Nephron progenitor cell (in vitro differentiated cells): ENCODE results near the gene PTPRZ1.

Experiments
- DNase-seq: peaks from one replicate; pipeline ENCODE4 v3.0.0; 2021
- H3K27ac Mint-ChIP-seq: 2 replicates; pipeline ENCODE4 v1.8.0; 2021; ENCODE audit warnings: mild to moderate bottlenecking, moderate library complexity, mixed read lengths
- H3K27me3 Mint-ChIP-seq: 2 replicates; pipeline ENCODE4 v1.8.0; 2021; ENCODE audit warnings: mild to moderate bottlenecking, low read depth, mixed read lengths; ENCODE audit not compliant: poor library complexity
- H3K36me3 Mint-ChIP-seq: 2 replicates; pipeline ENCODE4 v1.8.0; 2021; ENCODE audit warnings: low read depth, mixed read lengths
- H3K4me1 Mint-ChIP-seq: 2 replicates; pipeline ENCODE4 v1.8.0; 2021; ENCODE audit warnings: mixed read lengths
- H3K4me3 Mint-ChIP-seq: 2 replicates; pipeline ENCODE4 v1.8.0; 2021; ENCODE audit warnings: mild to moderate bottlenecking, moderate library complexity, mixed read lengths
- H3K9me3 Mint-ChIP-seq: 2 replicates; pipeline ENCODE4 v1.8.0; 2021; ENCODE audit warnings: mild to moderate bottlenecking, moderate library complexity, mixed read lengths
- TF ChIP-seq, protein P1 (sequence below): fragments of 200-600 bp; sonication (generic); IDR thresholded peaks from 2 replicates; pipeline ENCODE4 v1.5.0; 2021; ENCODE audit warnings: antibody characterized with exemption

The PTPRZ1 gene

DNA sequence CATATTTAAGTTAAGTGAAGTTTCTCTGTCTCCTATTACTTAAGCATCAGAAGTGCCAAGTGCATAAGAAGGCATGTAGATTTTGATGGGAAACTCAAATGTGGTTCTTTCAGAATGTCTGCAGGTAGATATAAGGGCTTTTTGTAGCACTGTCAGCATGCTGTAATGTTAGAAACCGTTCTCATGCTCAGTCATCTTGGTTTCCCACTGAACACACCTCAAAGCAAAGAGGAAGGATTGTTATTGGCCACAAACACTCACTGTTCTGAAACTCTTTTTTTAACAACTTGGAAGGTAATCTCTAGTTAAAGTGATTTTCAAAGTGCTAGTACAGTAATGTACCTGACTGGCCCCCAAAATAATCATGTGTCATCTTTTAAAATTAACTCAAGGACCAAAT lies 145.1 kb downstream of the PTPRZ1 start:
- Mint-ChIP-seq H3K27ac (no peak overlapping the region), H3K27me3 (no peaks in the 10 kb centered on the region), H3K9me3 (no peaks in the 10 kb centered on the region), H3K4me3 (no peak overlapping the region), H3K4me1 (no peaks in the 10 kb centered on the region), H3K36me3 (no peaks in the 10 kb centered on the region)
- TF ChIP-seq, protein P1, sequence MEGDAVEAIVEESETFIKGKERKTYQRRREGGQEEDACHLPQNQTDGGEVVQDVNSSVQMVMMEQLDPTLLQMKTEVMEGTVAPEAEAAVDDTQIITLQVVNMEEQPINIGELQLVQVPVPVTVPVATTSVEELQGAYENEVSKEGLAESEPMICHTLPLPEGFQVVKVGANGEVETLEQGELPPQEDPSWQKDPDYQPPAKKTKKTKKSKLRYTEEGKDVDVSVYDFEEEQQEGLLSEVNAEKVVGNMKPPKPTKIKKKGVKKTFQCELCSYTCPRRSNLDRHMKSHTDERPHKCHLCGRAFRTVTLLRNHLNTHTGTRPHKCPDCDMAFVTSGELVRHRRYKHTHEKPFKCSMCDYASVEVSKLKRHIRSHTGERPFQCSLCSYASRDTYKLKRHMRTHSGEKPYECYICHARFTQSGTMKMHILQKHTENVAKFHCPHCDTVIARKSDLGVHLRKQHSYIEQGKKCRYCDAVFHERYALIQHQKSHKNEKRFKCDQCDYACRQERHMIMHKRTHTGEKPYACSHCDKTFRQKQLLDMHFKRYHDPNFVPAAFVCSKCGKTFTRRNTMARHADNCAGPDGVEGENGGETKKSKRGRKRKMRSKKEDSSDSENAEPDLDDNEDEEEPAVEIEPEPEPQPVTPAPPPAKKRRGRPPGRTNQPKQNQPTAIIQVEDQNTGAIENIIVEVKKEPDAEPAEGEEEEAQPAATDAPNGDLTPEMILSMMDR: no peak
- no peak for DNase-seq

DNA sequence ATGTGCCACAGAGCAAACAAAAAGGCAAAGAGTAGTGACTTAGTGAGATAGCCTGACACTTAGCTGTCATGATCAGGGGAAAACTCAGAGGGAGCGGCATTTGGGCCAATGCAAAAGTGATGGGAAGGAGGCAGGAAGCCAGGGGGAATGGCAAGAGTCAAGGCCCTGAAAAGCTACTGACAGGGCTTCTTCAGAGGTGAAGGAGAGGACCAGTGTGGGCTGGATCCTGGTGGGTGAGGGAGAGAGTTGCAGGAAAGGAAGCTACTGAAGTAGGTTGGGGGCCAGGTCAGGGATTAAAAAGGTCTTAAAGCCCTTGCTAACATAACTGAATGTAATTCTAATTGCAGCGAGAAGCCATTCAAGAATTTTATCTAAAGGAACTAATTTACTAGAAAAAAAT lies 154.1 kb downstream of the PTPRZ1 start:
- no peaks in the 10 kb centered on the region for H3K9me3 Mint-ChIP-seq
- TF ChIP-seq, protein P1: no peak

DNA sequence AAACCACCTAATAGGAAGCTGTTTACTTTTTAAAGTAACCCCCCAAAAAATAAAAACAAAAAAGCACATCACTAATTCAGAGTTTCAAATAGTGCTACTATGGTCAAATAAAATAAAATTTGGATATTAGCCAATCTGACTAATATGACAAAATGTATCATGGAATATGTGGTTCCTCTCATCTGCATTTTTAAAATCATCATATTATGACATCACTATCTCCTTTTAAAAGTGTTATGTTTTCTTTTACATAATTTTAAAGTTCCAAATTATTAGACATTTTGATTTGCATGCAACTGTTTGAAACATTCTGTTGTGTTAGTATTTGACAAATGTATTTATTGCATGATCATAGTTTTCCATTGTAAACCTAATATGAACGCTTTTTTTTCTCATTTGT lies 160.7 kb downstream of the PTPRZ1 start:
- H3K27ac Mint-ChIP-seq: no peak overlapping the region
- H3K36me3 Mint-ChIP-seq: no peaks in the 10 kb centered on the region
- H3K9me3 Mint-ChIP-seq: no peaks in the 10 kb centered on the region
- H3K4me3 Mint-ChIP-seq: no peak overlapping the region
- no peaks in the 10 kb centered on the region for H3K27me3 Mint-ChIP-seq
- DNase-seq: no peak
- TF ChIP-seq, protein P1: no peak
- no peaks in the 10 kb centered on the region for H3K4me1 Mint-ChIP-seq

More for the DNA sequence above, 154.1 kb downstream of the PTPRZ1 start:
- DNase-seq: no peak
- Mint-ChIP-seq H3K4me3 (no peak overlapping the region), H3K27ac (no peak overlapping the region), H3K27me3 (no peaks in the 10 kb centered on the region), H3K36me3 (no peaks in the 10 kb centered on the region), H3K4me1 (no peaks in the 10 kb centered on the region)

DNA sequence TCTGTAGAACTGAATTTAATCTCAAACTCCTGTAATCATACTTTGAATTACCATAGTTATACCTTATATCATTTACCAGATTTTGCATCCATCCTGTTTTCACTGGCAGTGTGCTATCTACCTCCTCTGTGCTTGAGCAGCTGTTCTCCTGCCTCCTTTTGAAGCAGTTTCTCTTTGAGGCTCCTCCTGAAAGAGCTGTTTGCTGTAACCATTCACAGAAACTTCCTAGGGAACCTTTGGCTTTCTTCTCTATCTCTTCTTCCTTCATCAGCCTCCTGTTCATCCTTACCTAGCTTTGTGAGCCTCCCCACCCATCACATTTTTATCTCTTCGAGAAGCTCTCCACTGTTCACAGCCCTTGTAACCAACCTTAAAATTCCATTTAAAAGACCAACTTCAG lies 162.9 kb downstream of the PTPRZ1 start:
- H3K27me3 Mint-ChIP-seq: no peaks in the 10 kb centered on the region
- no peak for DNase-seq
- no peaks in the 10 kb centered on the region for H3K9me3 Mint-ChIP-seq
- no peaks in the 10 kb centered on the region for H3K36me3 Mint-ChIP-seq
- H3K4me3 Mint-ChIP-seq: no peak overlapping the region
- TF ChIP-seq, protein P1: no peak
- no peaks in the 10 kb centered on the region for H3K4me1 Mint-ChIP-seq
- no peak overlapping the region for H3K27ac Mint-ChIP-seq

GRCh38 chr7:122038134-122038533 lies 165.2 kb downstream of the PTPRZ1 start:
- TF ChIP-seq, protein P1: no peak
- no peaks in the 10 kb centered on the region for H3K9me3 Mint-ChIP-seq
- H3K4me1 Mint-ChIP-seq: no peaks in the 10 kb centered on the region
- peaks cover 3% of the 10 kb centered on the region for H3K27me3 Mint-ChIP-seq
- H3K36me3 Mint-ChIP-seq: no peaks in the 10 kb centered on the region
- no peak overlapping the region for H3K27ac Mint-ChIP-seq
- H3K4me3 Mint-ChIP-seq: no peak overlapping the region
- DNase-seq: no peak

GRCh38 chr7:122038904-122039303 lies 165.9 kb downstream of the PTPRZ1 start:
- DNase-seq: no peak
- Mint-ChIP-seq H3K4me3 (no peak overlapping the region), H3K27ac (no peak overlapping the region), H3K9me3 (no peaks in the 10 kb centered on the region), H3K36me3 (no peaks in the 10 kb centered on the region), H3K27me3 (peaks cover 3% of the 10 kb centered on the region), H3K4me1 (no peaks in the 10 kb centered on the region)
- TF ChIP-seq, protein P1: no peak
